Activated CD8-positive, alpha-beta T cell treated with anti-CD3 and anti-CD28 coated beads for 36 hours (primary cell): ENCODE results near the gene DEFB125. TPM values are rescaled to one million over a fixed set of nuclear protein-coding genes. Genes with fewer than 3 reads are reported as not detected.
"Not testable (repeated sequence)": the region's sequence is repeated elsewhere in the genome, so short reads cannot be mapped to it uniquely, and the experiment has no call there.

Experiments
- ATAC-seq: fragments of 200-7000 bp; cut with Tn5 transposase; one replicate; pipeline ENCODE4 v1.10.0; 2021; ENCODE audit warnings: mild to moderate bottlenecking, moderate library complexity
- CTCF ChIA-PET: fragments of 350-600 bp; sonication (Branson Sonifier 250); formaldehyde crosslinking; loops from one replicate; lab custom pipeline; 2021; ENCODE audit warnings: antibody characterized with exemption; lab: Charles Lee
- POLR2A ChIA-PET: fragments of 350-600 bp; sonication (Branson Sonifier 250); formaldehyde crosslinking; loops from one replicate; lab custom pipeline; 2021; ENCODE audit warnings: antibody characterized with exemption; lab: Charles Lee
- DNase-seq: peaks from one replicate; pipeline ENCODE4 v3.0.0-alpha.2; 2020
- H3K27ac Mint-ChIP-seq: one replicate; pipeline ENCODE4 v1.8.0; 2021; ENCODE audit warnings: mild to moderate bottlenecking, mixed read lengths
- H3K27me3 Mint-ChIP-seq: one replicate; pipeline ENCODE4 v1.8.0; 2021; ENCODE audit warnings: mixed read lengths
- H3K36me3 Mint-ChIP-seq: one replicate; pipeline ENCODE4 v1.8.0; 2021; ENCODE audit warnings: low read depth, mixed read lengths
- H3K4me1 Mint-ChIP-seq: one replicate; pipeline ENCODE4 v1.8.0; 2021; ENCODE audit warnings: low read depth, mixed read lengths
- H3K4me3 Mint-ChIP-seq: one replicate; pipeline ENCODE4 v1.8.0; 2021; ENCODE audit warnings: mild to moderate bottlenecking, moderate library complexity, mixed read lengths
- H3K9me3 Mint-ChIP-seq: one replicate; pipeline ENCODE4 v1.8.0; 2021; ENCODE audit warnings: mixed read lengths
- CTCF ChIP-seq: fragments of 200-600 bp; IDR thresholded peaks from one replicate; pipeline ENCODE4 v1.8.0; 2022; ENCODE audit warnings: antibody characterized with exemption, mild to moderate bottlenecking
- intact Hi-C: fragments of 100-400 bp; cut with micrococcal nuclease; formaldehyde crosslinking; loops from one replicate; pipeline ENCODE4 v1.10.0; 2022
- total RNA-seq, 2 experiments: library from RNA; stranded (reverse); gene quantifications; one replicate each; pipeline ENCODE4 v1.2.3, GENCODE V29; 2021

Gene DEFB125
- total RNA-seq, 2 experiments from 2014 or later, result not detected

DNA sequence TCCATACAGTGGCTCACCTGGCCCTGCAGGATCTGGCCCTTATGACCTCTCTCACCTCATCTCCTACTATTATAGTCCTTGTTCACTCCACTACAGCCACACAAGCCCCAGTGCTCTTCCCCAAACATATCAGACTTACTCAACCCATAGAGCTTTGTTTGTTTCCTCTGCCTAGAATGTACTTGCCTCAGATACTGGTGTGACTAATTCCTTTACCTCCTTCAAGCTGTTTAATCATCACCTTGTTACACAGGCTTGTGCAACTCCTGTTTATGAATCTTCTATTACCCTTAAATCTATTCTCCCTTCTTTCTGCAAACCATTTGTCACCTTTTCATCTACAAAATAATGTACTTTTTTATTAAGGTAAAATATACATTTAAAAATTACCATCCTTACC lies 3.2 kb downstream of the DEFB125 start:
- Mint-ChIP-seq H3K9me3 (peaks cover 10% of the 10 kb centered on the region), H3K27me3 (peaks cover 42% of the 10 kb centered on the region), H3K4me3 (no peak overlapping the region), H3K27ac (no peak overlapping the region), H3K36me3 (no peaks in the 10 kb centered on the region), H3K4me1 (no peaks in the 10 kb centered on the region)
- intact Hi-C loops, result no loop called here
- ATAC-seq, result no peak
- ChIA-PET CTCF (no interaction called here), POLR2A (no interaction called here)
- no peak for DNase-seq
- no peak for TF ChIP-seq CTCF

DNA sequence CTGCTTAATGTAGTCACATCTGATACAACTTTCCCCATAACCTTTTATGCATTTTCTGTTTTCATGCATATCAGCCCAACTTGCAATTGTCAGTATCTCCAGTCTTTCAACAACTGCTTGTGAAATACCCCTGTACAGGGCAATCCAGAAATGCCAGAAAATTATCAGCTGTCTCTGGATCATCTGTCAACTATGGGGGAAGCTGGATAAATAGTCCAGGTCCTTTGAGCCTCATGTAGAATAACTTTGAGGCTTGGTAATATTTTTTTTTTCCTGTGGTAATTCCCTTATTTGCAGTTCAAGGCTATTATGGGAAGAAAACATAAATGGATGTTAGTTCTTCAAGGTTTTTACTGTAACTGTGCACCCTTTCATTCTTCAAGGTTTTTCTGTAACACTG lies 6.2 kb downstream of the DEFB125 start:
- ChIA-PET POLR2A (no interaction called here), CTCF (no interaction called here)
- H3K4me1 Mint-ChIP-seq, result no peaks in the 10 kb centered on the region
- no peak overlapping the region for H3K4me3 Mint-ChIP-seq
- H3K27ac Mint-ChIP-seq, result no peak overlapping the region
- no peak for TF ChIP-seq CTCF
- peaks cover 42% of the 10 kb centered on the region for H3K27me3 Mint-ChIP-seq
- ATAC-seq (no peak), DNase-seq (no peak)
- intact Hi-C loops, result no loop called here
- H3K36me3 Mint-ChIP-seq, result no peaks in the 10 kb centered on the region
- H3K9me3 Mint-ChIP-seq, result peaks cover 15% of the 10 kb centered on the region

GRCh38 chr20:95215-95614 lies 7.7 kb downstream of the DEFB125 start:
- H3K4me1 Mint-ChIP-seq, result no peaks in the 10 kb centered on the region
- H3K4me3 Mint-ChIP-seq, result no peak overlapping the region
- TF ChIP-seq CTCF, result no peak
- peaks cover 15% of the 10 kb centered on the region for H3K9me3 Mint-ChIP-seq
- H3K27ac Mint-ChIP-seq, result no peak overlapping the region
- no peaks in the 10 kb centered on the region for H3K36me3 Mint-ChIP-seq
- peaks cover 46% of the 10 kb centered on the region for H3K27me3 Mint-ChIP-seq
- no peak for DNase-seq
- ChIA-PET POLR2A (no interaction called here), CTCF (interaction anchor here (2.0 kb wide), 1 partner anchor 8 kb away, joined by 5 read pairs; the partner anchor contains the start of gene DEFB125)
- ATAC-seq, result no peak
- intact Hi-C loops, result no loop called here

DNA sequence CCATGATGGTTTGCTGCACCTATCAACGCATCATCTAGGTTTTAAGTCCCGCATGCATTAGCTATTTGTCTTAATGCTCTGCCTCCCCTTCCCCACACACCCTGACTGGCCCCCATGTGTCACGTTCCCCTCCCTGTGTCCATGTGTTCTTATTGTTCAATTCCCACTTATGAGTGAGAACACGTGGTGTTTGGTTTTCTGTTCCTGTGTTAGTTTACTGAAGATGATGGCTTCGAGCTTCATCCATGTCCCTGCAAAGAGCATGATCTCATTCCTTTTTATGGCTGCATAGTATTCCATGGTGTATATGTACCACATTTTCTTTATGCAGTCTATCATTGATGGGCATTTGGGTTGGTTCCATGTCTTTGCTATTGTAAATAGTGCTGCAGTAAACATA lies 10.2 kb downstream of the DEFB125 start:
- DNase-seq, ATAC-seq, H3K36me3 Mint-ChIP-seq, H3K4me1 Mint-ChIP-seq, CTCF ChIA-PET, intact Hi-C loops, H3K4me3 Mint-ChIP-seq, H3K27ac Mint-ChIP-seq: not testable (repeated sequence)
- Mint-ChIP-seq H3K9me3 (peaks cover 15% of the 10 kb centered on the region), H3K27me3 (peaks cover 38% of the 10 kb centered on the region)
- POLR2A ChIA-PET, result interaction anchor here (1.1 kb wide), 1 partner anchor 99 kb away, joined by 3 read pairs; no protein-coding TSS in a partner anchor

- H3K4me3 Mint-ChIP-seq, result no peak overlapping the region
- TF ChIP-seq CTCF, result no peak
- no peaks in the 10 kb centered on the region for H3K4me1 Mint-ChIP-seq
- intact Hi-C loops, result no loop called here
- ATAC-seq, result no peak
- no peaks in the 10 kb centered on the region for H3K36me3 Mint-ChIP-seq
- no peak for DNase-seq
- CTCF ChIA-PET, result no interaction called here
- H3K27me3 Mint-ChIP-seq, result peaks cover 35% of the 10 kb centered on the region
- POLR2A ChIA-PET, result no interaction called here
- H3K27ac Mint-ChIP-seq, result no peak overlapping the region
- H3K9me3 Mint-ChIP-seq, result no peaks in the 10 kb centered on the region
Measured at GRCh38 chr20:101975-102374, 14.5 kb downstream of the DEFB125 start.

GRCh38 chr20:103456-103855 lies 16.0 kb downstream of the DEFB125 start:
- Mint-ChIP-seq H3K4me1 (no peaks in the 10 kb centered on the region), H3K4me3 (no peak overlapping the region), H3K27ac (no peak overlapping the region), H3K9me3 (no peaks in the 10 kb centered on the region), H3K27me3 (peaks cover 30% of the 10 kb centered on the region), H3K36me3 (no peaks in the 10 kb centered on the region)
- DNase-seq (no peak), ATAC-seq (no peak)
- intact Hi-C loops, result no loop called here
- ChIA-PET CTCF (interaction anchor here (1.0 kb wide), 1 partner anchor 163 kb away, joined by 3 read pairs; no protein-coding TSS in a partner anchor), POLR2A (no interaction called here)
- TF ChIP-seq CTCF, result no peak
